Kidney epithelial cell (primary cell): ENCODE measurements around the gene TRIM46. TPM values are rescaled to one million over a fixed set of nuclear protein-coding genes. Genes with fewer than 3 reads are reported as not detected.
A peak's percentile ranks its signal among the peaks of the same experiment; 100 is the strongest.

Experiments used
- DNase-seq: peaks from one replicate; pipeline ENCODE4 v3.0.0-alpha.2; 2010; ENCODE audit warnings: low read depth
- H3K27me3 ChIP-seq: 2 replicates; pipeline ENCODE4 v1.6.0; 2011; ENCODE audit warnings: low read length; ENCODE audit not compliant: control insufficient read depth, insufficient read depth
- H3K36me3 ChIP-seq: 2 replicates; pipeline ENCODE4 v1.5.1; 2011; ENCODE audit warnings: low read length; ENCODE audit not compliant: control insufficient read depth, insufficient read depth
- H3K4me3 ChIP-seq: 2 replicates; pipeline ENCODE4 v1.5.1; 2011; ENCODE audit warnings: low read depth, mild to moderate bottlenecking, control low read depth, low read length
- CTCF ChIP-seq: IDR thresholded peaks from 2 replicates; pipeline ENCODE4 v1.5.1; 2011; ENCODE audit warnings: mild to moderate bottlenecking, moderate library complexity, low read length, control low read depth, inconsistent platforms; ENCODE audit not compliant: insufficient read depth, poor library complexity, severe bottlenecking
- total RNA-seq: library from RNA; depleted of rRNA; stranded (reverse); fragments of >200 nt; gene quantifications from 2 replicates; pipeline ENCODE4 v1.2.3, GENCODE V29; 2015

TRIM46 gene
- total RNA-seq, 1 donor from 2014 or later = 7.1 TPM

GRCh38 chr1:155175281-155175926 is 1.8 kb downstream of the TRIM46 start:
- peaks cover 8% of the 10 kb centered on the region for H3K36me3 ChIP-seq
- H3K4me3 ChIP-seq = peak overlapping the region; percentile 85
- H3K27me3 ChIP-seq = no peaks in the 10 kb centered on the region
- no peak for DNase-seq
- TF ChIP-seq CTCF = no peak

- DNase-seq = no peak
- H3K36me3 ChIP-seq = peaks cover 8% of the 10 kb centered on the region
- TF ChIP-seq CTCF = peak; percentile 41
- no peaks in the 10 kb centered on the region for H3K27me3 ChIP-seq
- no peak overlapping the region for H3K4me3 ChIP-seq
Measured at GRCh38 chr1:155175927-155176371, 2.3 kb downstream of the TRIM46 start.

GRCh38 chr1:155176544-155177071 is 3.0 kb downstream of the TRIM46 start:
- Histone ChIP-seq H3K27me3 (no peaks in the 10 kb centered on the region), H3K36me3 (peaks cover 8% of the 10 kb centered on the region), H3K4me3 (no peak overlapping the region)
- no peak for DNase-seq
- peak; percentile 91 for TF ChIP-seq CTCF

- peaks cover 10% of the 10 kb centered on the region for H3K36me3 ChIP-seq
- TF ChIP-seq CTCF = no peak
- H3K4me3 ChIP-seq = no peak overlapping the region
- DNase-seq = no peak
- H3K27me3 ChIP-seq = no peaks in the 10 kb centered on the region
Measured at GRCh38 chr1:155177192-155177917, 3.7 kb downstream of the TRIM46 start.

GRCh38 chr1:155177918-155178281 is 4.3 kb downstream of the TRIM46 start:
- Histone ChIP-seq H3K4me3 (no peak overlapping the region), H3K36me3 (peaks cover 10% of the 10 kb centered on the region), H3K27me3 (no peaks in the 10 kb centered on the region)
- TF ChIP-seq CTCF = no peak
- DNase-seq = no peak
